GM18498 (cell line): ENCODE data around the gene ACRV1.
"Not testable (repeated sequence)": the region's sequence is repeated elsewhere in the genome, so short reads cannot be mapped to it uniquely, and the experiment has no call there.

Experiments
- ATAC-seq: cut with Tn5 transposase; IDR thresholded peaks from one replicate; pipeline ENCODE4 v1.9.1; 2021; ENCODE audit warnings: mild to moderate bottlenecking, moderate library complexity; ENCODE audit not compliant: unreplicated experiment

Gene ACRV1

GRCh38 chr11:125680747-125681146 is at the start of gene ACRV1:
Gene ACRV1, minus strand, starts transcription at chr11:125680847. Its CDS starts 67 bp downstream, at chr11:125680780.
- ATAC-seq: no peak

- ATAC-seq: no peak
Observed at GRCh38 chr11:125728969-125729368, 48.3 kb upstream of the ACRV1 start.

DNA sequence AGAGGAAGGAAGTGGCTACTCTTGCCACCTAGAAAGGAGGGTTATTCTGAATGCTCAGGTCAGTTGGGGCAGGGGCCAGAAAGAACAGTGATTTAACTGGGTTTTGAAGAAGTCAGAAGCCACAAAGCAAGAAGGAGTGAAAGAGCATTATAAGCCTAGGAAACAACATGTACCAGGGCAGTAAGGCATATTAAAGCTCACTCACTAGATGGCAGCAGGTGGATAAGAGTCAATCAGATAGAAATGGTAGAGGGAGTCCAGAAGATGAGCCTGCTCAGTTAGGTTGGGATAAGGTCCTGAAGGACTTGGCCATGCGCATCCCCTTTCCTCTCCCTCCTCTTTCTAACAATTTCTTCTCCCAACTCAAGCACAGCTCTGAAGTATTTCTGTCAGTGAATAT is 43.5 kb upstream of the ACRV1 start:
- ATAC-seq: no peak

GRCh38 chr11:125720781-125721180 is 40.1 kb upstream of the ACRV1 start:
- ATAC-seq: no peak

GRCh38 chr11:125704686-125705085 is 24.0 kb upstream of the ACRV1 start:
- not testable (repeated sequence) for ATAC-seq

- ATAC-seq: no peak
Observed at GRCh38 chr11:125701858-125702621, 21.4 kb upstream of the ACRV1 start.

GRCh38 chr11:125701018-125701610 is 20.5 kb upstream of the ACRV1 start:
- no peak for ATAC-seq

GRCh38 chr11:125694951-125695350 is 14.3 kb upstream of the ACRV1 start:
- ATAC-seq: no peak

DNA sequence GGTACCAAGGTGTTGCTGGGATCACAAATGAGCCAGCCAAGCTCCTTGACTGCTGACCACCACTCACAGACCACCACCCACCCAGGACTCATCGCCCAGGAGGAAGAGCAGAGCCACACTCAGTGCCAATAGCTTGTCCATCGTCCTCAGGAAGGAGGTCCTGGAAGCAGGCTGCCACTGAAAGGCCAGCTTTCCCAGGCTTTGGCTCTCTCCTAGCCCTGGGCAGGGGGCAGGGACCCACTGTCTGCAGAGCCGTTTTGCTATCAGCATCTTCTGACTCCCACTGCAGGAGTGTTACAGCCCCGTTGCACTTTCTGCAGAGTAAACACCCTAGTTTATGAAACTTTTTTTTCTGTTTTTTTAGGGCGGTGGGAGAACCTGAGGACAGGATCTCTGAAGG is 12.2 kb upstream of the ACRV1 start:
- ATAC-seq: no peak

GRCh38 chr11:125690006-125690405 is 9.4 kb upstream of the ACRV1 start:
- no peak for ATAC-seq

DNA sequence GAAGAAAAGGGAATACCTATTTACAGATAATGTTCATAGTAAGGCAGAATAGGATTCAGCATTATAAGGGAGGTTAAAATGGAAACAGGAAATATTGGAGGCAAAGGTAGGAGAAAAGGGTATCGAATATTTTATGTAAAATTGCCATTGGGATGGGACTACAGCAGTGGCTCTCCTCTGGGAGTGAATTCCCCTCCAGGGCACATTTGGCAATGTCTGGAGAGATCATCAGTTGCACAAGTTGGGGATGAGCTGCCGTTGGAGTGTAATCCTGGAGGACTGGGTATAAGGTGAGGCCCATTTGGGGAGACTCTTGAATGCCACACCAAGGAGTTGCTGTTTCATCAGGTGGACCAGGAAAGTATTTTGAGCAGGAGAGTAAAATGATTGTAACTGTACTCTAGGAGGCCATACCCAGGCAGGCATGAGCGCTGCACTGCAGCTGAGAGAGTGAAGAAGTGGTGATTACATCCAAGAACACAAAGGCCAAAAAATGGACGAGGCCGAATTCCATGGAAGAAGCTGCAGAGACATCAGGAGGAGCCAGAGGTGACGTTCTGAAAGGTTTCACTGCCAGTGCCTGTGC is 8.7 kb upstream of the ACRV1 start:
- ATAC-seq: no peak

- ATAC-seq: no peak
Observed at GRCh38 chr11:125688632-125689031, 8.0 kb upstream of the ACRV1 start.

DNA sequence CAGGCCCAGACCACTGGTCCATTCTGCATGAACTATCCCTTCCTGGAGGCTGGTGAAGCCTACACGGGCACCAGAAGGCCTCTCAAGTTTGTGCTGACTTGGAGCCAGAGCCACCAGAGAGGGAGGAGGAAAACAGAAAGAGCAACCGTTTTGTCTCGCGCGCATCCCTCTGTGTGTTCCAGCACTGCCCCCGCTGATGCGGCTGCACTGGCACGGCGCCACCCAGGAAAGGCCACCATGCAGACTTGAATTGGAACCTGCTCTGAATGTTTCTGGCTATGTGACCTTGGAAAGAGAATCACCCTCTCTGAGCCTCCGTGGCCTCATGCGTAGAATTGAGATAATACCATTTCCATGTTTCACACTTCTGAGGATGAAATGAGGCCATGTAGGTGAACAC is 7.4 kb upstream of the ACRV1 start:
- ATAC-seq: no peak

- ATAC-seq: no peak
Observed at GRCh38 chr11:125685228-125685627, 4.6 kb upstream of the ACRV1 start.

DNA sequence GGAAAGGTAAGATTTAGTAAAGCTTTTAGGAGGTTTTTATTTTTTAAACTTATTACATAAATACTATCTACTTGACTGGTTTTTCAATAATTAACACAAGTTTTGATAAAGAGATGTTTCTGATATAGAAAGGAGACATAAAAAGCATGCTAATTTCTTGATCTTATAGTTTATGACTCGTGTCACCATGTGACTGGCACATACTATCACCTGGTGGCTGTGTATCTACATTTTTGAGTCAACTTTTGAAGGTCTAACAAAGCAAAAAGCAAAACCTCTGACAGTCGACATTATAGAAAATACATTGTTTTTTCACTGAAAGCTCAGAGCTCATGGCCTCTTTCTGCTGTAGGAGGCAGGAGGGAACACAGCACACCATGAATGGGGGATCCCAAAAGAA is 810 bp downstream of the ACRV1 start:
- ATAC-seq: no peak

GRCh38 chr11:125679397-125679796 is 1.2 kb downstream of the ACRV1 start:
- no peak for ATAC-seq

DNA sequence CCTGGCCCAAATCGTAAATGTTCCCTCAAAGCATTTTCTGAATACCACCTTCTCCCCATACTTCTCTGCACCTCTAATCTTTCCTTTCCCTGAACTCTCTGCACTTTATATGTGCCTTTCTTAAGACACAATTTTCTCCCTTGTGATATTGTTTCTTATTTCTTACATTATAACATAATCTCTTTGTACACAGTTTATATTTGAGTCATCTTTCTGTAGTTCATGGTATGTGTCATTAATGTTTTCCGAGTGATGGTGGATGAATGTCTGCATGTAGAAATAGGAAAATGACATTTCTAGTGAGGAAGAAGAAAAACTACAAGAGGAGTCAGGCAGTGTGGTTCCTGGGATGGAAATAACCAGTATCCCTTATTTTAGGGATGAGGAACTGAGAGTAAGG is 5.5 kb downstream of the ACRV1 start:
- no peak for ATAC-seq

- ATAC-seq: no peak
Observed at GRCh38 chr11:125674210-125674609, 6.4 kb downstream of the ACRV1 start.

- no peak for ATAC-seq
Observed at GRCh38 chr11:125671561-125671960, 9.1 kb downstream of the ACRV1 start.

DNA sequence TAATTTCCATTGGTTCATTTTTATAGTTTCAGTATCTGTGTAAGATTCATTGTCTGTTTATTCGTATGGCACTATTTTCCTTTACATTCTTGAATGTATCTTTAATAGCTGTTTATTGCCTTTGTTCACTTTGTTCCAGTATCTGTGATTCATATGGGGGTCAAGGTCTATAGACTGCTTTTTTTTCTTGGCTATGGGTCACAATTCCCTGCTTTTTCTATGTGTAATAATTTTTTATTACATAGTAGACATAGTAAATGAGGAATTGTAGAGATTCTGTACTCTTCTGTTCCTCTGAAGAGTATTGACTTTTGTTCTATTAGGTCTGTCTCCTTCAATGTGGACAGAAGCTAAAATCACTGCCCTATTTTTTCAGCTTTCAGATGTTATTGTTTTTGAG is 10.5 kb downstream of the ACRV1 start:
- no peak for ATAC-seq

GRCh38 chr11:125667151-125667550 is 13.5 kb downstream of the ACRV1 start:
- ATAC-seq: no peak

DNA sequence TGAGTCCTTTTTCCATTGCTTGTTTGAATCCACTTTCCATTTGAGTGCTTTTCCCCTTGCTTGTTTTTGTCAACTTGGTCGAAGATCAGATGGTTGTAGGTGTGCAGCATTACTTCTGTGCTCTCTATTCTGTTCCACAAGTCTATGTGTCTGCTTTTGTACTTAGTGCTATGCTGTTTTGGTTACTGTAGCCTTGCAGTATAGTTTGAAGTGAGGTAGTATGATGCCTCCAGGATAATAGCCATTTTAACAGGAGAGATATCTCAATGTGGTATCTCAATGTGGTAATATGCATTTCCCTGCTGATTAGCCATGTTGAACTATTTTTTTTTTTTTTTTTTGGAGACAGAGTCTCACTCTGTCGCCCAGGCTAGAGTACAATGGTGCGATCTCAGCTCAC is 16.7 kb downstream of the ACRV1 start:
- no peak for ATAC-seq
